Measurements from ENCODE around the gene NOPCHAP1. TPM values are rescaled to one million over a fixed set of nuclear protein-coding genes. Genes with fewer than 3 reads are reported as not detected.

The NOPCHAP1 gene
- total and polyA plus RNA-seq, 2 of the 4 experiments (the other 2 are of a cell fraction), result 5.6 to 9.3 TPM

GRCh38 chr12:104990950-104991349, 4.8 kb downstream of the NOPCHAP1 start:
- Histone ChIP-seq H3K4me3 (ENCODE audit: insufficient read depth, low read depth, low read length) (no peak overlapping the region), H4K5ac (ENCODE audit: low read depth, low read length) (no peak overlapping the region), H2AFZ (replicated peaks; ENCODE audit: low read length, poor library complexity) (no peak overlapping the region), H3K56ac (ENCODE audit: extremely low read depth, insufficient read depth, low read length) (no peak overlapping the region), H2BK5ac (ENCODE audit: low read depth, low read length, poor library complexity, severe bottlenecking) (no peak overlapping the region), H4K91ac (ENCODE audit: insufficient read depth, low read depth, low read length) (no peak overlapping the region), H2BK20ac (ENCODE audit: low read depth, low read length) (no peak overlapping the region), H3K36me3 (ENCODE audit: control insufficient read depth, insufficient read depth, low read length) (peaks cover 16% of the 10 kb centered on the region), H2AK9ac (replicated peaks; ENCODE audit: low read depth, low read length, poor library complexity) (no peak overlapping the region), H2BK120ac (ENCODE audit: low read depth, low read length) (no peak overlapping the region), H4K20me1 (ENCODE audit: insufficient read depth, low read length) (0 out of 2 replicates have a peak, but pooled peaks cover 5% of the 10 kb centered on the region), H3K4me2 (ENCODE audit: low read depth, low read length) (no peak overlapping the region), H3K4me1 (ENCODE audit: control insufficient read depth, insufficient read depth, low read length) (no peaks in the 10 kb centered on the region), H3K4ac (ENCODE audit: low read depth, low read length) (no peak overlapping the region), H3K23ac (ENCODE audit: low read depth, low read length) (no peak overlapping the region), H3K9ac (ENCODE audit: low read depth, low read length) (no peak overlapping the region), H3K79me1 (ENCODE audit: low read depth in 1 of 2, low read length in 2 of 2) (peaks cover 18 to 21% of the 10 kb centered on the region in 2 experiments), H3K9me1 (ENCODE audit: insufficient read depth, low read length) (peaks cover 6% of the 10 kb centered on the region; the same call in 1 of the 2 replicates), H4K8ac (ENCODE audit: low read depth in 2 of 2, low read length in 2 of 2) (no peak overlapping the region), H3K9me3 (ENCODE audit: control insufficient read depth, insufficient read depth, low read length) (no peaks in the 10 kb centered on the region), H3K27ac (ENCODE audit: insufficient read depth, low read length) (no peak overlapping the region), H2AK5ac (ENCODE audit: low read depth, low read length) (no peak overlapping the region), H3K14ac (replicated peaks; ENCODE audit: low read depth, low read length) (no peak overlapping the region), H3K27me3 (ENCODE audit: control insufficient read depth, insufficient read depth, low read length) (no peaks in the 10 kb centered on the region), H2BK15ac (ENCODE audit: low read depth, low read length) (no peak overlapping the region), H3K18ac (ENCODE audit: low read depth, low read length) (no peak overlapping the region)
- intact Hi-C loops (cut with micrococcal nuclease) (no loop called here), dilution Hi-C loops (cut with HindIII; ENCODE audit: low sequenced_read_pairs, unreplicated experiment) (no loop called here), in situ Hi-C loops (cut with MboI; ENCODE audit: low sequenced_read_pairs) (no loop called here)
- CTCF ChIA-PET, result interaction anchor here (1.0 kb wide), 1 partner anchor 11 kb away, joined by 3 read pairs; no protein-coding TSS in a partner anchor
- no peak for TF ChIP-seq RCOR1 (IDR thresholded peaks at IDR 0.05; ENCODE audit: insufficient replicate concordance, low read length)
- no peak for TF ChIP-seq BHLHE40 (IDR thresholded peaks at IDR 0.05; ENCODE audit: low read depth, low read length)
- no peak for TF ChIP-seq NFE2L2 (IDR thresholded peaks at IDR 0.05; ENCODE audit: low read depth, low read length)
- TF ChIP-seq CHD1 (IDR thresholded peaks at IDR 0.05; ENCODE audit: low read depth, low read length), result no peak
- TF ChIP-seq MXI1 (IDR thresholded peaks at IDR 0.05; ENCODE audit: borderline replicate concordance, low read depth, low read length), result no peak
- TF ChIP-seq FOS (IDR thresholded peaks at IDR 0.05; ENCODE audit: low read depth, low read length), result no peak
- TF ChIP-seq, protein P1, sequence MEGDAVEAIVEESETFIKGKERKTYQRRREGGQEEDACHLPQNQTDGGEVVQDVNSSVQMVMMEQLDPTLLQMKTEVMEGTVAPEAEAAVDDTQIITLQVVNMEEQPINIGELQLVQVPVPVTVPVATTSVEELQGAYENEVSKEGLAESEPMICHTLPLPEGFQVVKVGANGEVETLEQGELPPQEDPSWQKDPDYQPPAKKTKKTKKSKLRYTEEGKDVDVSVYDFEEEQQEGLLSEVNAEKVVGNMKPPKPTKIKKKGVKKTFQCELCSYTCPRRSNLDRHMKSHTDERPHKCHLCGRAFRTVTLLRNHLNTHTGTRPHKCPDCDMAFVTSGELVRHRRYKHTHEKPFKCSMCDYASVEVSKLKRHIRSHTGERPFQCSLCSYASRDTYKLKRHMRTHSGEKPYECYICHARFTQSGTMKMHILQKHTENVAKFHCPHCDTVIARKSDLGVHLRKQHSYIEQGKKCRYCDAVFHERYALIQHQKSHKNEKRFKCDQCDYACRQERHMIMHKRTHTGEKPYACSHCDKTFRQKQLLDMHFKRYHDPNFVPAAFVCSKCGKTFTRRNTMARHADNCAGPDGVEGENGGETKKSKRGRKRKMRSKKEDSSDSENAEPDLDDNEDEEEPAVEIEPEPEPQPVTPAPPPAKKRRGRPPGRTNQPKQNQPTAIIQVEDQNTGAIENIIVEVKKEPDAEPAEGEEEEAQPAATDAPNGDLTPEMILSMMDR (conservative IDR thresholded peaks at IDR 0.05; ENCODE audit: low read depth, low read length), result no peak
- TF ChIP-seq SMC3 (IDR thresholded peaks at IDR 0.05; ENCODE audit: low read depth, low read length), result no peak
- TF ChIP-seq USF2 (IDR thresholded peaks at IDR 0.05; ENCODE audit: low read depth, low read length), result no peak
- no peak for TF ChIP-seq RAD21 (IDR thresholded peaks at IDR 0.05; ENCODE audit: low read length)
- TF ChIP-seq, protein P2, sequence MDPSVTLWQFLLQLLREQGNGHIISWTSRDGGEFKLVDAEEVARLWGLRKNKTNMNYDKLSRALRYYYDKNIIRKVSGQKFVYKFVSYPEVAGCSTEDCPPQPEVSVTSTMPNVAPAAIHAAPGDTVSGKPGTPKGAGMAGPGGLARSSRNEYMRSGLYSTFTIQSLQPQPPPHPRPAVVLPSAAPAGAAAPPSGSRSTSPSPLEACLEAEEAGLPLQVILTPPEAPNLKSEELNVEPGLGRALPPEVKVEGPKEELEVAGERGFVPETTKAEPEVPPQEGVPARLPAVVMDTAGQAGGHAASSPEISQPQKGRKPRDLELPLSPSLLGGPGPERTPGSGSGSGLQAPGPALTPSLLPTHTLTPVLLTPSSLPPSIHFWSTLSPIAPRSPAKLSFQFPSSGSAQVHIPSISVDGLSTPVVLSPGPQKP (IDR thresholded peaks at IDR 0.05; ENCODE audit: borderline replicate concordance, low read depth, low read length), result no peak
- TF ChIP-seq RFX5 (IDR thresholded peaks at IDR 0.05; ENCODE audit: low read depth, low read length), result no peak
- TF ChIP-seq POLR2A (IDR thresholded peaks at IDR 0.05; ENCODE audit: low read depth, low read length), result no peak
- no peak for TF ChIP-seq MAFK (IDR thresholded peaks at IDR 0.05; ENCODE audit: low read depth, low read length)
- no peak for TF ChIP-seq CEBPB (IDR thresholded peaks at IDR 0.05; ENCODE audit: low read depth, low read length)
- POLR2A ChIA-PET (ENCODE audit: unreplicated experiment), result no interaction called here
- ATAC-seq (ENCODE audit: low read depth) (no peak), DNase-seq (no peak)
- no CpG with 5 or more reads among the region's 4 CpGs for WGBS, 2 experiments (ENCODE audit: extremely low coverage in 2 of 2, insufficient read length in 1 of 2)
- BruUV-seq (replicated peaks), result no TSS peak

Measured in IMR-90 (cell line).